IPS DF 4.7 (cell line): Measurements from ENCODE around the gene PRKRA.
"Not testable (repeated sequence)": the region's sequence is repeated elsewhere in the genome, so short reads cannot be mapped to it uniquely, and the experiment has no call there.

ENCODE experiments used
- DNase-seq: peaks from one replicate; pipeline ENCODE4 v3.0.0-alpha.2; 2013; ENCODE audit warnings: low spot score; ENCODE audit errors: extremely low read depth

The PRKRA gene

GRCh38 chr2:178450774-178451525, at the start of gene PRKRA, which contains the start of gene PJVK:
PRKRA (minus strand) TSS chr2:178451175; CDS start chr2:178451030, 145 bp downstream.
PJVK (plus strand) TSS chr2:178451378; CDS start chr2:178453410, 2,032 bp downstream.
- no peak for DNase-seq

- DNase-seq, result no peak
Observed at GRCh38 chr2:178499640-178500039, 48.7 kb upstream of the PRKRA start.

GRCh38 chr2:178498137-178498536, 47.2 kb upstream of the PRKRA start:
- no peak for DNase-seq

GRCh38 chr2:178496049-178496448, 45.1 kb upstream of the PRKRA start:
- DNase-seq, result no peak

GRCh38 chr2:178491612-178492011, 40.6 kb upstream of the PRKRA start:
- no peak for DNase-seq

- no peak for DNase-seq
Observed at GRCh38 chr2:178485356-178485755, 34.4 kb upstream of the PRKRA start.

GRCh38 chr2:178484245-178485041, 33.5 kb upstream of the PRKRA start:
- DNase-seq, result no peak

GRCh38 chr2:178482437-178482836, 31.5 kb upstream of the PRKRA start:
- no peak for DNase-seq

- DNase-seq, result no peak
Observed at GRCh38 chr2:178480227-178481181, 29.5 kb upstream of the PRKRA start, which contains the start of gene PLEKHA3. PLEKHA3 (plus strand) TSS chr2:178480457; CDS start chr2:178480870, 413 bp downstream.

- DNase-seq, result no peak
Observed at GRCh38 chr2:178479758-178480226, 28.8 kb upstream of the PRKRA start.

GRCh38 chr2:178479275-178479616, 28.3 kb upstream of the PRKRA start:
- DNase-seq, result no peak

GRCh38 chr2:178478439-178479274, 27.7 kb upstream of the PRKRA start, which contains the start of gene FKBP7:
FKBP7 (minus strand) TSS chr2:178478600; CDS start chr2:178478499, 101 bp downstream.
- peak; percentile 36 for DNase-seq

GRCh38 chr2:178478130-178478438, 27.1 kb upstream of the PRKRA start:
- no peak for DNase-seq

- no peak for DNase-seq
Observed at GRCh38 chr2:178477443-178478129, 26.6 kb upstream of the PRKRA start.

- no peak for DNase-seq
Observed at GRCh38 chr2:178476477-178476876, 25.5 kb upstream of the PRKRA start.

GRCh38 chr2:178474560-178474959, 23.6 kb upstream of the PRKRA start:
- no peak for DNase-seq

GRCh38 chr2:178473931-178474330, 23.0 kb upstream of the PRKRA start:
- DNase-seq, result no peak

- DNase-seq, result no peak
Observed at GRCh38 chr2:178473373-178473772, 22.4 kb upstream of the PRKRA start.

- DNase-seq, result not testable (repeated sequence)
Observed at GRCh38 chr2:178471313-178471712, 20.3 kb upstream of the PRKRA start.
